Thyroid gland (tissue), 4 donors: ENCODE measurements around the gene FBLN1. TPM values are rescaled to one million over a fixed set of nuclear protein-coding genes. Genes with fewer than 3 reads are reported as not detected.

Source experiments
- DNase-seq, 2 donors: peaks; one replicate each; pipeline ENCODE4 v3.0.0-alpha.2; 2019
- H3K27ac ChIP-seq, 3 donors: fragments of 200-600 bp; sonication (generic); 1 replicate in 2 of 3; 2 replicates in 1 of 3; pipeline ENCODE4 v1.5.1; 2016 to 2019; ENCODE audit warnings: mild to moderate bottlenecking in 1 of 3, moderate library complexity in 1 of 3
- H3K27me3 ChIP-seq: fragments of 200-600 bp; sonication (generic); one replicate; pipeline ENCODE4 v1.5.1; 2019
- H3K36me3 ChIP-seq, 2 donors: fragments of 200-600 bp; sonication (generic); one replicate each; pipeline ENCODE4 v1.5.1; 2016 to 2019
- H3K4me1 ChIP-seq, 2 donors: fragments of 200-600 bp; sonication (generic); one replicate each; pipeline ENCODE4 v1.5.1; 2017 to 2019
- H3K4me3 ChIP-seq, 3 donors: fragments of 200-600 bp; sonication (generic); replicated peaks in 1 of 3; 1 replicate in 2 of 3; 2 replicates in 1 of 3; pipeline ENCODE4 v1.5.1; 2016; ENCODE audit warnings: mild to moderate bottlenecking in 1 of 3
- H3K9me3 ChIP-seq: fragments of 200-600 bp; sonication (generic); one replicate; pipeline ENCODE4 v1.5.1; 2017
- POLR2A ChIP-seq, 2 donors: fragments of 450-650 bp; IDR thresholded peaks; one replicate each; pipeline ENCODE4 v1.6.1; 2017; ENCODE audit warnings: antibody characterized with exemption in 2 of 2, mild to moderate bottlenecking in 2 of 2, moderate library complexity in 1 of 2
- WGBS, 2 donors: methylation state at CpG; one replicate each; pipeline ENCODE4 v1.1.5; 2017; 5-methylcytosine and 5-hydroxymethylcytosine counted together
- intact Hi-C: fragments of 100-400 bp; cut with DNase I; formaldehyde crosslinking; loops from one replicate; pipeline ENCODE4 v1.15.1; 2023
- total RNA-seq, 4 donors: library from RNA; depleted of rRNA; stranded (reverse); fragments of >200 nt; gene quantifications; one replicate each; pipeline ENCODE4 v1.2.3, GENCODE V29; 2016
- TF ChIP-seq, protein P1 (sequence below), 6 experiments: fragments of 200-600 bp in 3 of 6; fragments of 450-650 bp in 3 of 6; sonication (generic) in 3 of 6; IDR thresholded peaks; one replicate each; pipeline ENCODE4 v1.5.1; 2016 to 2019; ENCODE audit warnings: antibody characterized with exemption in 6 of 6, mild to moderate bottlenecking in 2 of 6, inconsistent platforms in 1 of 6, moderate library complexity in 1 of 6

FBLN1 gene
- total RNA-seq, 4 donors from 2014 or later = 52.3 to 199 (median 163) TPM

GRCh38 chr22:45575173-45575572 lies 72.5 kb downstream of the FBLN1 start:
- 91 to 93% methylated on average over 7 of the region's 7 CpGs for WGBS, 2 donors
- TF ChIP-seq, protein P1, sequence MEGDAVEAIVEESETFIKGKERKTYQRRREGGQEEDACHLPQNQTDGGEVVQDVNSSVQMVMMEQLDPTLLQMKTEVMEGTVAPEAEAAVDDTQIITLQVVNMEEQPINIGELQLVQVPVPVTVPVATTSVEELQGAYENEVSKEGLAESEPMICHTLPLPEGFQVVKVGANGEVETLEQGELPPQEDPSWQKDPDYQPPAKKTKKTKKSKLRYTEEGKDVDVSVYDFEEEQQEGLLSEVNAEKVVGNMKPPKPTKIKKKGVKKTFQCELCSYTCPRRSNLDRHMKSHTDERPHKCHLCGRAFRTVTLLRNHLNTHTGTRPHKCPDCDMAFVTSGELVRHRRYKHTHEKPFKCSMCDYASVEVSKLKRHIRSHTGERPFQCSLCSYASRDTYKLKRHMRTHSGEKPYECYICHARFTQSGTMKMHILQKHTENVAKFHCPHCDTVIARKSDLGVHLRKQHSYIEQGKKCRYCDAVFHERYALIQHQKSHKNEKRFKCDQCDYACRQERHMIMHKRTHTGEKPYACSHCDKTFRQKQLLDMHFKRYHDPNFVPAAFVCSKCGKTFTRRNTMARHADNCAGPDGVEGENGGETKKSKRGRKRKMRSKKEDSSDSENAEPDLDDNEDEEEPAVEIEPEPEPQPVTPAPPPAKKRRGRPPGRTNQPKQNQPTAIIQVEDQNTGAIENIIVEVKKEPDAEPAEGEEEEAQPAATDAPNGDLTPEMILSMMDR (IDR thresholded peaks at IDR 0.05) = no peak
- TF ChIP-seq POLR2A (IDR thresholded peaks at IDR 0.05) = no peak

DNA sequence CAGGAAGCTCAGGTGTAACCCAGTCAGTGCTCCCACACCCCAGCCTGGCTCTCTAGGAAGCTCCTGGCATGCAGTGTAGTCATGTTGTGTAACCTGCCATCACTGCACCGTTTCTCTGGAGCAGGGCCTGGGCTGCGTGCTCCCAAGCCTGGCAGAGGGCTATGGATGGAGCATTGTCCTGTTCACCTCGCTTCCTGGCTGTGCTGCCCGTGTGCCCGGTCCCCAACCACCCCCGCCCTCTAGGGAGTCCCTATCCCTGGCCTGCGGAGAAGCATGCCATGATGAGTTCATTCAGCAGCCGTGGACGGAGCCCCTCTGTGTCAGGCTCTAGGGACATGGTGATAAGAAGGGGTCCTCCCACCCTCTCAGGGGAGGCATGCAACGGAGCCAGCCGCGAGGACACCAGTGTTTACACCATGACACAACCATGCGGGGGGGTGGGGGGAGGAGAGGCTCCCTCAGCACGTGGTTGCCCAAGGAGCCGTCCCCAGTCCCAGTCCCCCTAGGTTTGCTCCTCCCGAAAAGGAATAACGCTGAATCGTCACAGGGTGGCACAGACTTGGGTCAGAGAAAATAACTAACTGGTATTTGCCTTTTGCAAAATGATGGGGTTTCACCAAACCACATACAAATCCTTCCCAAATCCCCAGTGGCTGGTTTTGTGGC lies 73.1 kb downstream of the FBLN1 start:
- Histone ChIP-seq H3K9me3 (no peaks in the 10 kb centered on the region), H3K36me3 (no peaks in the 10 kb centered on the region), H3K27ac (no peak overlapping the region), H3K4me3 (no peak overlapping the region), H3K4me1 (no peaks in the 10 kb centered on the region), H3K27me3 (no peaks in the 10 kb centered on the region)
- WGBS, 2 donors = 74 to 82% methylated on average over 8 to 10 of the region's 18 CpGs
- no peak for DNase-seq
- TF ChIP-seq POLR2A (IDR thresholded peaks at IDR 0.05) = no peak
- TF ChIP-seq, protein P1 (IDR thresholded peaks at IDR 0.05) = no peak
- intact Hi-C loops = loop anchor here (5.0 kb wide), 2 partner anchors 67 to 292 kb away; no protein-coding TSS in a partner anchor

More at GRCh38 chr22:45575173-45575572, 72.5 kb downstream of the FBLN1 start:
- no peaks in the 10 kb centered on the region for H3K9me3 ChIP-seq
- H3K27ac ChIP-seq = no peak overlapping the region
- H3K4me3 ChIP-seq = no peak overlapping the region
- no peaks in the 10 kb centered on the region for H3K36me3 ChIP-seq
- H3K27me3 ChIP-seq = no peaks in the 10 kb centered on the region
- DNase-seq = no peak
- intact Hi-C loops = loop anchor here (5.0 kb wide), 2 partner anchors 67 to 292 kb away; no protein-coding TSS in a partner anchor
- H3K4me1 ChIP-seq = no peaks in the 10 kb centered on the region

- Histone ChIP-seq H3K9me3 (no peaks in the 10 kb centered on the region), H3K36me3 (no peaks in the 10 kb centered on the region), H3K27ac (no peak overlapping the region), H3K4me1 (no peaks in the 10 kb centered on the region), H3K4me3 (no peak overlapping the region), H3K27me3 (no peaks in the 10 kb centered on the region)
- 93 to 94% methylated on average over 8 of the region's 8 CpGs for WGBS, 2 donors
- TF ChIP-seq POLR2A (IDR thresholded peaks at IDR 0.05) = no peak
- TF ChIP-seq, protein P1 (IDR thresholded peaks at IDR 0.05) = no peak
- no peak for DNase-seq
- intact Hi-C loops = loop anchor here (5.0 kb wide), 2 partner anchors 66 to 291 kb away; no protein-coding TSS in a partner anchor
Observed at GRCh38 chr22:45576273-45576625, 73.6 kb downstream of the FBLN1 start.

DNA sequence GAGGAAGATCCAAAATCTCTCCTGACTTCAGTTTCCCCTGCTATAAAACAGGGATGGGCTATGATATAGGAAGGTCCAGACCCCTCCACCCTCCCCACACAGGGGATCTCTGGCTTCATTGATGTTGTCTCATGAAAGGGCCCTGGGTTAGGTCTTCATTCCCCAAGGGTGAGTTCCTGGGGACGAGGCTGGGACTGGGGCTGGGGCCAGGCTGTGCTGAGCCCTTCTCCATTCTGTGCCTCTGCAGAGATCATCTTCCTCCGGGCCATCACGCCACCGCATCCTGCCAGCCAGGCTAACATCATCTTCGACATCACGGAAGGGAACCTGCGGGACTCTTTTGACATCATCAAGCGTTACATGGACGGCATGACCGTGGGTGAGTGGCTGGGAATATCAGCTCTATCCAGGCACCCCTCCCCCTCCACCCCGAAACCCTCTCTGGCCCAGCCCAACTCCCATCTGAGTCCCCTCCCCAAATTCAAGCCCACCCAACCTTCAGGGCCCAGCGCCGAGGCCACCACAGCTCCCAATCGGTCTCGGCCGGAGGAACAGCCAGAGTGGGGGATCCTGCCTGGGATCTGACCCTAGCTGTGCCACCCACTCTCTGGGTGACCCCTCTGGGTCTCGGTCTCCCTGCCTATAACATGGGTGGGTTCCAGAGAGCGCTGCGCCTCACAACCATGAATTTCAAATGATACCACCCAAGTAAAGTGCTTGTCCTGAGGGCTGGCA lies 74.2 kb downstream of the FBLN1 start:
- no peak overlapping the region for H3K27ac ChIP-seq
- H3K27me3 ChIP-seq = no peaks in the 10 kb centered on the region
- TF ChIP-seq, protein P1 (IDR thresholded peaks at IDR 0.05) = no peak
- TF ChIP-seq POLR2A (IDR thresholded peaks at IDR 0.05) = no peak
- H3K4me3 ChIP-seq = no peak overlapping the region
- no peaks in the 10 kb centered on the region for H3K4me1 ChIP-seq
- H3K36me3 ChIP-seq = no peaks in the 10 kb centered on the region
- no peak for DNase-seq
- no peaks in the 10 kb centered on the region for H3K9me3 ChIP-seq
- WGBS, 2 donors = 93 to 95% methylated on average over 19 of the region's 19 CpGs
- intact Hi-C loops = loop anchor here (5.0 kb wide), 2 partner anchors 65 to 290 kb away; no protein-coding TSS in a partner anchor
